Mesodermal cell (in vitro differentiated cells): ENCODE measurements around the gene FAM43A.

Source experiments
- H3K27ac ChIP-seq: 2 replicates; pipeline ENCODE4 v1.7.0; 2013; ENCODE audit warnings: mild to moderate bottlenecking, low read depth, low read length, moderate library complexity; ENCODE audit not compliant: severe bottlenecking
- H3K36me3 ChIP-seq: 2 replicates; pipeline ENCODE4 v1.7.1; 2013; ENCODE audit warnings: mild to moderate bottlenecking, low read length, moderate library complexity; ENCODE audit not compliant: control insufficient read depth, insufficient read depth
- H3K4me1 ChIP-seq: one replicate; pipeline ENCODE4 v1.7.1; 2013; ENCODE audit warnings: mild to moderate bottlenecking, low read length; ENCODE audit not compliant: insufficient read depth, control insufficient read depth, poor library complexity, severe bottlenecking
- H3K4me3 ChIP-seq: 2 replicates; pipeline ENCODE4 v1.7.0; 2013; ENCODE audit warnings: low read length, control low read depth, mild to moderate bottlenecking; ENCODE audit not compliant: insufficient read depth, poor library complexity, severe bottlenecking; ENCODE audit errors: extremely low read depth
- H3K9me3 ChIP-seq: 2 replicates; pipeline ENCODE4 v1.7.1; 2013; ENCODE audit warnings: mild to moderate bottlenecking, low read length, moderate library complexity; ENCODE audit not compliant: control insufficient read depth
- WGBS, 2 experiments: methylation state at CpG; one replicate each; pipeline ENCODE4 v1.1.5; 2013; ENCODE audit warnings: missing lambda C conversion rate in 2 of 2; ENCODE audit not compliant: insufficient coverage in 2 of 2; 5-methylcytosine and 5-hydroxymethylcytosine counted together

Gene FAM43A

DNA sequence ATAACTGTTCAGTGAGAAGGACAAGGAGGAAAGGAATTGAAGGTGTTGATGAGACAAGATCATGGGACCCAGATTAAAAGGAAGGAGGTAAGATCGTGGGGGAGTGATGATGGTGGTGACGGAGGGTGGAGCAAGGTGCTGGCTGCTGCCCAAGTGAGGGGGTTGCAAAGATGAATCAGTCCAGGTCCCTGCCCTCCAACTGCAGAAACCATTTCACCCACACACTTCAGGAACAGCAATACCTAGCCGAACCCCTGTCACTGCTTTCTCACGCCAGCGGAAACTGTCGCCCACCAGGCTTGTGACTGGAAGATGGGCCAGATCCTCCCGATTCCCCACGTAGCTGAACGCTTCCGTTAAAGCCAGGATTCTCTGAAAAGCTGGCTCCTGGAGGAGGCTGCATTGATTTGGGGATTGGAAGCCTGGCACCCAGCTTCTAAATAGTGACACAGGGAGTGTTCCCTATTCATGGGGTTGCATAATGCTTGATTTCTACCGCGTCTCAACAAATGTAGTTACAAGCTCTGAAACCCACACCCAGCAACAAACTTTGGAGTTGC, 10.5 kb upstream of the FAM43A start:
- Histone ChIP-seq H3K9me3 (no peaks in the 10 kb centered on the region), H3K36me3 (no peaks in the 10 kb centered on the region), H3K27ac (no peak overlapping the region), H3K4me1 (no peaks in the 10 kb centered on the region), H3K4me3 (no peak overlapping the region)
- WGBS, 2 experiments, result 60 to 77% methylated on average over 5 to 9 of the region's 12 CpGs

DNA sequence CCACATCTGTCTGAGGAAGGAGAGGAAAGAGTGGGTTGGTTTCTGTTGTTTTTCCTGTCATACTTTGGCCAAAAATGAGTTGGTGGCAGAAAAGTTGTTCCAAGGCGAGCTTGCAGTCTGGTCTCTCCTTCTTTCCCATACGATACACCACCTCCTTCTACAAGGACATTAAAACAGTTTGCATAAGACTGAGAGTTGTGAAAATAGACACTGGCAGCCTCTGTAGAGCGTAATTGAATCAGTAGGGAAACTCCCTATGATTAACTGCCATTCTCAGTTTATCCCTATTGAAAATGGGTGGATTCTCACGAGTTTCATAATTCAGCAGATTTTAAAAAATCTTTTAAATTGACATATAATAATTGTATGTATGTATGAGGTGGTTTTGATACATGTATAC, 10.0 kb upstream of the FAM43A start:
- Histone ChIP-seq H3K9me3 (no peaks in the 10 kb centered on the region), H3K36me3 (no peaks in the 10 kb centered on the region), H3K4me3 (no peak overlapping the region), H3K4me1 (no peaks in the 10 kb centered on the region), H3K27ac (no peak overlapping the region)
- no CpG with 5 or more reads among the region's 4 CpGs for WGBS, 2 experiments

DNA sequence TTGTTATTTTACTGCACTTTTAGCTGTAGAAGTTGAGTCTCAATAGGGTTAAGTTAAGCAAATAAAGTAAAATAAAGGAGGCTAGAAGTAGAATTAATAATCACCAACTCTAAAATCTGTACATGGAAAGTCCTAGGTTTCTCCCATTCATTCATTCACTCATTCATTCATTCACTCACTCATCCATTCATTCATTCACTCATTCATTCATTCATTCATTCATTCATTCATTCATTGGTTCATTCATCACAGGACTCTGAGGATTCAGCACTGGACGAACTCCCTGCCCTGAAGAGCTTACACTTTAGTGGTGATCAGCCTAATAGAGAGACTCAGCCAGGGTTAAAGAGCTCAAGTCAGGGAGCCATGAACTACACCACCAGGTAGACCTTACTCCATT, 9.2 kb upstream of the FAM43A start:
- Histone ChIP-seq H3K4me3 (no peak overlapping the region), H3K27ac (no peak overlapping the region), H3K36me3 (no peaks in the 10 kb centered on the region), H3K4me1 (no peaks in the 10 kb centered on the region), H3K9me3 (no peaks in the 10 kb centered on the region)
- 50 to 75% methylated on average over 1 of the region's 1 CpG for WGBS, 2 experiments

DNA sequence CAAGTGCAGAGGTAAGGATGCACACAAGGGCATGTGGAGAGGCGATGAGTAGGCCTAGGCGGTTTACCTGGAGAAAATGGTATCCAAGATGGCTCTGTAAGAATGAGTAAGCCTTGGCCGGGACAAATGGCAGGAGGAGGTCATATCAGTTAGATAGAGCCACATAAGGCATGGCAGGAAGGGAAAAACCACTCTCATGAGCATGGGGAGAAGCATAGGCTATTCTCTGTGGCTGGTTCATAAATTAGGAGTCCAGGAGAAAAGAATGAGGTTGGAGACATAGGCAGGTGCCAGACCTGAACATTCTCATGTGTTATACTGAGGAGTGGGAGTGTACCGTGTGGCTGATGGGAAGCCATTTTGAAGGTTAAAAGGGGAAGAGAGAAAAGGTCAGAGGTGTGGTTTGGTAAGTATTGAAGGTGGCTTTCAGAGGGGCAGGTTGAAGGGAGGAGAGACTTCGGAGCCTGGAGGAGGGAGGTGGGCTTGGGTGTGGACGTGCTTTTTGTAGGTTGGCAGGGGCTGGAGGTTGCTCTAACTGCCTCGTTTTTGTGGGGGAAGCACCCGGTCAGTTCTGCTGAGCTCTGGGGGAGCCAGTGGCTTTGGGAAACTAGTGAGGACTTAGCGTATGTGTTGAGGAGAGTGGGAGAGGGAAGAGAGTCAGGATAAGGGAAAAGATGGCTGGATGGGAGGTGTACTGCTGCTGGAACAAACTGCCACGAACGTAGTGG, 4.6 kb upstream of the FAM43A start:
- H3K36me3 ChIP-seq, result no peaks in the 10 kb centered on the region
- 85 to 90% methylated on average over 9 to 11 of the region's 11 CpGs for WGBS, 2 experiments
- H3K27ac ChIP-seq, result no peak overlapping the region
- no peaks in the 10 kb centered on the region for H3K9me3 ChIP-seq
- H3K4me3 ChIP-seq, result no peak overlapping the region
- H3K4me1 ChIP-seq, result peaks cover 12% of the 10 kb centered on the region

DNA sequence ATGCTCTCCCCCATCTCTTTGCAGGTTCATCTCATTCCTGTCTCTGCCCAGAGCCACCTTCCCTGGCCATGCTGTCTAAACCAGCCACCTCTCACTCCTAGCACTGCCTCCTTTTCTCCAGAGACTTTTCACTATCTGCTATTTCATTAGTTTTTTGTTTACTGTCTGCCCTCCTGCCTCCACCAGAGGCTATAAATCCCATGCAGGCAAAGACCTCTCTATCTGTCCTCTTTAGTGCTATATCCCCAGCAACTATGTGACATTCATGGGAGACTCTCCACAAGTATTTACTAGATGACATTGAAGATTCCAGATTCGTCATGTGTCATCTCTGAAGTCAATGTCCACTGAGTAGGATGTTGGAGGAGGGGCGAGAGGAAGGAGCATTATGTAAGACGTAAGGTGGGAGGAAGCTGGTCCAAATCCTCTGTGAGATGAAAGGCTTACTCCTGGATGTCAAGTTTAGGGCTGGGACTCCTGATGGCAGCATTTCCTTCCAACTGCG, 3.4 kb upstream of the FAM43A start:
- Histone ChIP-seq H3K27ac (no peak overlapping the region), H3K36me3 (peaks cover 6% of the 10 kb centered on the region), H3K9me3 (no peaks in the 10 kb centered on the region), H3K4me3 (no peak overlapping the region), H3K4me1 (peaks cover 12% of the 10 kb centered on the region)
- 37 to 44% methylated on average over 4 of the region's 4 CpGs for WGBS, 2 experiments

DNA sequence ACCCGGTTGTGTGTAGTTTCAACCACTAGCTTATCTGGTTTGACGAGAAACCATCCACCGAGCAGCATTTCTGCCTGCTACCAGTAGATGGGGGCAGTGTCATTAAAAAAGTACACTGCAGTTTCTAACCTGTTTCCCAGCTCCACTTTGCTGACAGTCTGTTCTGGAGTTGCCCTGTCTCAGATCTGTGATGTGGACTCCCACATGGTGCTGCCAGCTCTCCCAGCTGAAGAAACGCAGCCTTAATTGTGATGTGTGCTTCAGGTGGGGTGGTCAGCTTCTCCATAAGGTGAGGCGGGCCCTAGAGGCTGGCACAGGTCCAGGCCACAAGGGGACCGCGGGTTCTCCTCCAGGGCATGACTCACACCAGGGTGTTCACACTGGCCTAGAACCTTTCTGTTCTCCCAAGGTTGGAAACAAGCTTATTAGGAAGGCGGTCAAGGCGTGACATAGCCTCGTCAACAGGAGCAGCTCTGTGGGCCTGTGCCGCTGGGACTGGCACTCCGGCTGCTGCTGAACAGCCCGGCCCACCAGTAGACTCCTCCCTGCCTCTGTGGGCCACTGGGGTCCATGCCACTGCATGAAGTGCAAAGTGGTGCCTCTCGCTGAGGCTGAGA, 2.9 kb upstream of the FAM43A start:
- Histone ChIP-seq H3K9me3 (no peaks in the 10 kb centered on the region), H3K36me3 (peaks cover 9% of the 10 kb centered on the region), H3K27ac (no peak overlapping the region), H3K4me3 (no peak overlapping the region), H3K4me1 (peaks cover 12% of the 10 kb centered on the region)
- WGBS, 2 experiments, result 62 to 70% methylated on average over 13 to 14 of the region's 14 CpGs

DNA sequence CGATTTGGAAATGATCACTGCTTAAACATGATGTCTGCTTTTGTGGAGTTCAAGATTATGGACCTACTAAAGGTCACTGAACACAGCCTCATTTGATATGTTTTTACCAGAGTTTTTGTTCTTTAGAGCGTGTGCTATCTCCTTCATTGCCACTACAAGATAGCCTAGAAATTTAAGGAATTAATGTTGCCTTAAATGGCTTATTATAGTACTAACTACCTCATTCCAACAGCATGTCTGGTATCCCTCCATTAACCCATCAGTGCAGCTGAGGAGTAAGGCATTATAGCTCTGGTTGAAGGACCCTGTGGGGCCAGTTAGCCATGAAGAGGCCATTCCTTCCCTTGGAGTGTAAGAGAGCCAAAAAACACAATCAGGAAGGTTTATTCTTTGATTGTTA, 2.3 kb upstream of the FAM43A start:
- Histone ChIP-seq H3K27ac (no peak overlapping the region), H3K4me3 (no peak overlapping the region), H3K4me1 (peaks cover 12% of the 10 kb centered on the region), H3K36me3 (peaks cover 12% of the 10 kb centered on the region), H3K9me3 (no peaks in the 10 kb centered on the region)
- WGBS, 2 experiments, result 100% methylated on average over 1 of the region's 2 CpGs; no CpG with 5 or more reads in 1 of the 2 experiments

DNA sequence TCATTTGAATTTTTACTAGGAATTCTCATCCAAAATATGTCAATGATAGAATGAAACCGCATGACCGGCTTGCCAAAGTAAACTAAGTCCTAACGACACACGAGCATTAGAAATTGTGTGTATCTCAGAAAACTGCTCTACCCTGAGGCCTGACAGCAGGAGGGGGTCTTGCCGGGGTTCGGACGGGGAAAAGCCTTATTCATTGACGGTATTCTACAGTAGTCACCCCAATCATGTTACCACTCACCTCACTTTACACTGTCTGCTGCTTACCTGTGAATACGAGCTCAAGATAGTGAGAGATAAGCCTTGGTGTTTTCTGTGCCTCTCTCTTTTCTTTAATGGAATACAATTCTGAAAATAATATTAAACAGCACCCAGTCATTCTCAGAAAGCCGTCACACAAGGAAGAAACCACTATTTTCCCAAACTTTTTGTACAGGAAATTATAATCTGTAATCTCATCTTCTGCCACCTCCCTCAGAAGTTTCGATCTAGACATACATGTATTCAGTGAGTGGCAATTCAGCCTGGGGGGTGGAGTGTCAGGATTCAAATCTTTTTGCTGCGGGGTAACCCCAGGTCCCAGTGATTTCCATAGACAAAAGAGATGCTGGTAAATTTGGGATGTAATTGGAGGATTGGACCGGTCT, 492 bp upstream of the FAM43A start:
- WGBS, 2 experiments, result 57 to 75% methylated on average over 6 of the region's 13 CpGs
- H3K9me3 ChIP-seq, result no peaks in the 10 kb centered on the region
- H3K36me3 ChIP-seq, result peaks cover 16% of the 10 kb centered on the region
- H3K4me3 ChIP-seq, result peak overlapping the region; percentile 87
- H3K4me1 ChIP-seq, result peaks cover 18% of the 10 kb centered on the region
- H3K27ac ChIP-seq, result no peak overlapping the region

DNA sequence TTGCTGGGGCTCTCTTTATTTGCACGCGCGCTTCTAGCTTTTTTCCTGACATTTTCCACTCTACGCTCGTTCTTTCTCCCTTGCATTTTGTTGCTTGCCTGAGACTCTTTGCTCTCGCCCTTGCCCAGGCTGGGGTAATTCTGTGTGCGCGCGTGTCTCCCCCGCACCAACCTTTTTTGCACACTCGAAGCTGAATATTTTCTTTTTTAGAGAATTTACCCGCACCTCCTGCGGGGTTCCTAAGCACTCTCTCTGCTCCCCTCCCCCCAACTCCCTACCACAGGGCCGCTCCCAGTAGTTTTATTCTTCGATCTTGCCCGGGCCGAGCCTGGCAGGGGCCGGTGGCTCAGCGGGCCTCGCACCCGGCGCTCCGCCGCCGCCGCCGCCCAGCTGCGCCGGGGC, 732 bp downstream of the FAM43A start:
- peak overlapping the region; percentile 87 for H3K4me3 ChIP-seq
- WGBS, 2 experiments, result 0 to 1% methylated on average over 23 to 26 of the region's 29 CpGs
- H3K36me3 ChIP-seq, result peaks cover 16% of the 10 kb centered on the region
- H3K27ac ChIP-seq, result peak overlapping the region; percentile 91
- no peaks in the 10 kb centered on the region for H3K9me3 ChIP-seq
- peaks cover 18% of the 10 kb centered on the region for H3K4me1 ChIP-seq

DNA sequence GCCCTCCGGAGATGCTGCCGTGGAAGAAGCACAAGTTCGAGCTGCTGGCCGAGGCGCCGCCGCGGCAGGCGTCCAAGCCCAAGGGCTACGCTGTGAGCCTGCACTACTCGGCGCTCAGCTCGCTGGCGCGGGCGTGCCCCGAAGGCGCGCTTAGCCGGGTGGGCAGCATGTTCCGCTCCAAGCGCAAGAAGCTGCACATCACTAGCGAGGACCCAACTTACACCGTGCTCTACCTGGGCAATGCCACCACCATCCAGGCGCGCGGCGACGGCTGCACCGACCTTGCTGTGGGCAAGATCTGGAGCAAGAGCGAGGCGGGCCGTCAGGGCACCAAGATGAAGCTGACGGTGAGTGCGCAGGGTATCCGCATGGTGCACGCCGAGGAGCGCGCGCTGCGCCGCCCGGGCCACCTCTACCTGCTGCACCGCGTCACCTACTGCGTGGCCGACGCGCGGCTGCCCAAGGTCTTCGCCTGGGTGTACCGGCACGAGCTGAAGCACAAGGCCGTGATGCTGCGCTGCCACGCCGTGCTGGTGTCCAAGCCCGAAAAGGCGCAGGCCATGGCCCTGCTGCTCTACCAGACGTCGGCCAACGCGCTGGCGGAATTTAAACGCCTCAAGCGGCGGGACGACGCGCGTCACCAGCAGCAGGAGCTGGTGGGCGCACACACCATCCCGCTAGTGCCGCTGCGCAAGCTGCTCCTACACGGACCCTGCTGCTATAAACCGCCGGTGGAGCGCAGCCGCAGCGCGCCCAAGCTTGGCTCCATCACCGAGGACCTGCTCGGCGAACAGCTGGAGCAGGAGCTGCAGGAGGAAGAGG, 1.3 kb downstream of the FAM43A start:
- H3K4me1 ChIP-seq, result peaks cover 16% of the 10 kb centered on the region
- WGBS, 2 experiments, result 2% methylated on average over 71 to 81 of the region's 86 CpGs
- H3K4me3 ChIP-seq, result peak overlapping the region; percentile 87
- peak overlapping the region; percentile 91 for H3K27ac ChIP-seq
- no peaks in the 10 kb centered on the region for H3K9me3 ChIP-seq
- peaks cover 16% of the 10 kb centered on the region for H3K36me3 ChIP-seq
